C4-2B (cell line): Measurements from ENCODE around the gene SPPL2B.

ENCODE experiments used
- H3K27ac ChIP-seq: fragments of 450-650 bp; 2 replicates; pipeline ENCODE4 v1.5.1; 2017
- CTCF ChIP-seq: fragments of 450-650 bp; conservative IDR thresholded peaks from 2 replicates; pipeline ENCODE4 v1.5.1; 2017; ENCODE audit warnings: mild to moderate bottlenecking
- ZFX ChIP-seq: fragments of 450-650 bp; IDR thresholded peaks from 2 replicates; pipeline ENCODE4 v1.6.1; 2017

Gene SPPL2B

GRCh38 chr19:2336528-2337328, 8.2 kb downstream of the SPPL2B start:
- no peak overlapping the region for H3K27ac ChIP-seq
- TF ChIP-seq ZFX: no peak
- TF ChIP-seq CTCF: no peak

GRCh38 chr19:2337329-2337707, 8.8 kb downstream of the SPPL2B start:
- H3K27ac ChIP-seq: no peak overlapping the region
- TF ChIP-seq CTCF (no peak; the same call in 1 of the 2 replicates), ZFX (no peak)

- no peak overlapping the region for H3K27ac ChIP-seq
- TF ChIP-seq ZFX: no peak
- TF ChIP-seq CTCF: no peak
Measured at GRCh38 chr19:2338055-2338615, 9.7 kb downstream of the SPPL2B start.

GRCh38 chr19:2338751-2339643, 10.5 kb downstream of the SPPL2B start:
- TF ChIP-seq ZFX: no peak
- TF ChIP-seq CTCF: no peak
- H3K27ac ChIP-seq: no peak overlapping the region

GRCh38 chr19:2339644-2340310, 11.3 kb downstream of the SPPL2B start:
- no peak overlapping the region for H3K27ac ChIP-seq
- TF ChIP-seq CTCF: no peak
- TF ChIP-seq ZFX: no peak

- no peak for TF ChIP-seq ZFX
- no peak for TF ChIP-seq CTCF
- no peak overlapping the region for H3K27ac ChIP-seq
Measured at GRCh38 chr19:2340496-2341243, 12.2 kb downstream of the SPPL2B start.
